GM06990 (cell line): Measurements from ENCODE around the gene UBE2D1.

Experiments used
- DNase-seq: peaks from one replicate; pipeline ENCODE4 v3.0.0-alpha.2; 2011; ENCODE audit not compliant: insufficient read length; ENCODE audit errors: extremely low read depth
- H3K27me3 ChIP-seq: replicated peaks from 2 replicates; pipeline ENCODE4 v1.6.0; 2011; ENCODE audit warnings: low read length; ENCODE audit not compliant: control insufficient read depth, insufficient read depth
- H3K36me3 ChIP-seq: 2 replicates; pipeline ENCODE4 v1.5.1; 2011; ENCODE audit warnings: low read length; ENCODE audit not compliant: control insufficient read depth, insufficient read depth
- H3K4me3 ChIP-seq: replicated peaks from 2 replicates; pipeline ENCODE4 v1.5.1; 2011; ENCODE audit warnings: low read depth, mild to moderate bottlenecking, control low read depth, low read length
- TF ChIP-seq, protein P1 (sequence below): IDR thresholded peaks from 2 replicates; pipeline ENCODE4 v1.5.1; 2011; ENCODE audit warnings: low read length, control low read depth, mild to moderate bottlenecking, inconsistent platforms; ENCODE audit not compliant: insufficient read depth, poor library complexity, severe bottlenecking

Gene UBE2D1

DNA sequence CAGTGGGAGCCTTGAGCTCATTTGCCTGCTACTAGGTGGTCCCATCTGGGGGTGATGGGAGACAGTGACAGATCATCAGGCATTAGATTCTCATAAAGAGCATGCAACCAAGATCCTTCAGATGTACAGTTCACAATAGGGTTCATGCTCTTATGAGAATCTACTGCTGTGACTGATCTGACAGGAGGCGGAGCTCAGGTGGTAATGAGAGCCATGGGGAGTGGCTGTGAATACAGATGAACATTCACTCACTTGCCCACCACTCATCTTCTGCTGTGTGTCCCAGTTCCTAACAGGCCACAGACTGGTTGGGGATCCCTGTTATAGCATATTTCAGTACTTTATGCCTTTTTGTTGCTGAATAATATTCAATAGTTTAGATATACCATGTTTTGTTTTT, 6.6 kb upstream of the UBE2D1 start:
- TF ChIP-seq, protein P1, sequence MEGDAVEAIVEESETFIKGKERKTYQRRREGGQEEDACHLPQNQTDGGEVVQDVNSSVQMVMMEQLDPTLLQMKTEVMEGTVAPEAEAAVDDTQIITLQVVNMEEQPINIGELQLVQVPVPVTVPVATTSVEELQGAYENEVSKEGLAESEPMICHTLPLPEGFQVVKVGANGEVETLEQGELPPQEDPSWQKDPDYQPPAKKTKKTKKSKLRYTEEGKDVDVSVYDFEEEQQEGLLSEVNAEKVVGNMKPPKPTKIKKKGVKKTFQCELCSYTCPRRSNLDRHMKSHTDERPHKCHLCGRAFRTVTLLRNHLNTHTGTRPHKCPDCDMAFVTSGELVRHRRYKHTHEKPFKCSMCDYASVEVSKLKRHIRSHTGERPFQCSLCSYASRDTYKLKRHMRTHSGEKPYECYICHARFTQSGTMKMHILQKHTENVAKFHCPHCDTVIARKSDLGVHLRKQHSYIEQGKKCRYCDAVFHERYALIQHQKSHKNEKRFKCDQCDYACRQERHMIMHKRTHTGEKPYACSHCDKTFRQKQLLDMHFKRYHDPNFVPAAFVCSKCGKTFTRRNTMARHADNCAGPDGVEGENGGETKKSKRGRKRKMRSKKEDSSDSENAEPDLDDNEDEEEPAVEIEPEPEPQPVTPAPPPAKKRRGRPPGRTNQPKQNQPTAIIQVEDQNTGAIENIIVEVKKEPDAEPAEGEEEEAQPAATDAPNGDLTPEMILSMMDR, result no peak
- DNase-seq, result no peak
- Histone ChIP-seq H3K4me3 (no peak overlapping the region), H3K36me3 (no peaks in the 10 kb centered on the region), H3K27me3 (no peaks in the 10 kb centered on the region)

DNA sequence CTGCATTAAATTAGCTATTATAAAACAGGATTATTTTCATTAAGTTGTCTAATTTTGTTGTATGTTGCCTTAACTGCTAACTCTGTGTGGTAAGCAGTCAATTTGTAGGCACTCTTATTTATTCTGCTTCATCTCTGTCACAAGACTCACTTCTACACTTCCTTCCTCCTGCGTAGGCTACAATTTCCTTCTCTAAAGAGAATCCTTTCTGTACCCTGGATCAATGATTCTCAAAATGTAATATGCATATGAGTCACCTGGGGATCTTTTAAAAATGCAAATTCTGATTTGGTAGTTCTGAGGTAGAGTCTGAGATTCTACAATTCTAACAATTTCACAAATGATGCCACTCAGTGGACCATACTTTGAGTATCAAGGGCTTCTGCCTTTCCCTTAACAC, 4.4 kb upstream of the UBE2D1 start:
- Histone ChIP-seq H3K4me3 (no peak overlapping the region), H3K27me3 (no peaks in the 10 kb centered on the region), H3K36me3 (no peaks in the 10 kb centered on the region)
- DNase-seq, result no peak
- TF ChIP-seq, protein P1, result no peak

DNA sequence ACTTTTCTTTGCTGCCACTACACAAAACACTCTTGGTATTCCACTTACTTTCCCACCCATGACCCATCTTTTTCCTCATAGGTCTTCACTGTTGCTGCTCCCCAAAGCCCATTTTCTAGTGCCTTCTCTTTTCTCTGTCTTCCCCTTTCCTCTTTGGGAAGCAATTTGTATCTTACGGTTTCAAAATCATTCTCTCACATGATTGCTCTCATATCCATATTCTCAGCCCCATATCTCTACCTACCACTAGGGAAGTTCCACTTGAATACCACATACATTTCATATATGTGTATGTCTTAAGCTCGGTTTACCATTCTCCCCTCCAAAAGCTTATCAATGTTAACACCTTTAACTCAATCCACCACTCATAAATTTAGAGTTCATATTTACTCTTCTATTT, 3.2 kb upstream of the UBE2D1 start:
- no peak for DNase-seq
- TF ChIP-seq, protein P1, result no peak
- Histone ChIP-seq H3K36me3 (no peaks in the 10 kb centered on the region), H3K4me3 (no peak overlapping the region), H3K27me3 (no peaks in the 10 kb centered on the region)

DNA sequence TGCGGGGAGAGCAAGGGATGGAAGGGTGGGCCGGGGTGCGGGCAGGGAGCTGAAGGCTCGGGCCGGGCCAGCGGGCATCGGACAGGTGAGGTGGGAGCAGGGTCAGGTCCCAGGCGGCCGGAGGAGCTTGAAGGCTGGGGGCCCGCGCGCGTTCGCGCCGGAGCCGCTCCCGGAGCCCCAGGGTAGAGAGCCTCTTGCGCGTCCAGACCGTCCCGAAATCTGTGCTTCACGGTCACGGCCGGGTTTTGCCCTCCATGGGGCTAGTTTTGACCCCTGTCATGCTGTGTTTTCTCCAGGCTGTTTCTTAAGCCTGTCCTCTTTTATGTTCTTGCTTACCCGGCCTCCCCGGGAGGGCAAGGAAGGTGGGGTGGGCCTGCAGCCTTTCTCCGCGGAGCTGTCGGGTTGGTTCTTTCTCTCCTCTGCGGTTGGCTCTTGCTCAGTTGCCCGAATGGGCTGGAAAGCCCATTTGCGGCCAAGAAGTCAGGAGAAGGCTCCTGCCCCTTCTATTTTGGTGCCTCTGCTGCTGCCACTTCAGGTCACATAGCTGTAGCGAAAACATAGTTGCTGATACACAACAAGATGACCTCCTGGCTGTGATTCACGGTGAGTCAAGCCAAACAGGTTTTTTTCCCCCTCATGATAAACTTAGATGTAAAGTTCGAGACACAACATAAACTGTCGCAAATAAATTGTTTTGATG, 650 bp downstream of the UBE2D1 start:
- peak; percentile 58 for DNase-seq
- Histone ChIP-seq H3K36me3 (no peaks in the 10 kb centered on the region), H3K27me3 (no peaks in the 10 kb centered on the region), H3K4me3 (peak overlapping the region; percentile 90)
- TF ChIP-seq, protein P1, result no peak

DNA sequence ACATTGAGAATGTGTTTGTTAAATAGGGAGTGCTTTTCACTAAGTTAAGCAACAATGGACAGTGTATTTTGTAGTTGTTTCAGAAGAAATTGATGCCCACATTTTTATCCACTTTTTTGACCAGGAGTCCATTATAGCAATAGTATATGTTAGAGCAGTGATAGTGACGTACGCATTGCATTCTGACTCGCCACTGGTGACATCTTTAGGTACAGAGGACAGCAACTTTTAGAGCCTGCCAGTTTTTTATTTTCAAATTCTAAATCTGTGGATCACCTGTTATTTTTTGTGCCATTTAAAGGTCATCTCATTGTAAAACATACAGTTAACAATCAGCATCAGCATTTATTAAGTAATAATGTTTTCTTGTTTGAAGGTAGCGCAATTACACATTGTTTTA, 1.4 kb downstream of the UBE2D1 start:
- H3K36me3 ChIP-seq, result no peaks in the 10 kb centered on the region
- TF ChIP-seq, protein P1, result no peak
- no peaks in the 10 kb centered on the region for H3K27me3 ChIP-seq
- DNase-seq, result no peak
- H3K4me3 ChIP-seq, result peak overlapping the region; percentile 90

DNA sequence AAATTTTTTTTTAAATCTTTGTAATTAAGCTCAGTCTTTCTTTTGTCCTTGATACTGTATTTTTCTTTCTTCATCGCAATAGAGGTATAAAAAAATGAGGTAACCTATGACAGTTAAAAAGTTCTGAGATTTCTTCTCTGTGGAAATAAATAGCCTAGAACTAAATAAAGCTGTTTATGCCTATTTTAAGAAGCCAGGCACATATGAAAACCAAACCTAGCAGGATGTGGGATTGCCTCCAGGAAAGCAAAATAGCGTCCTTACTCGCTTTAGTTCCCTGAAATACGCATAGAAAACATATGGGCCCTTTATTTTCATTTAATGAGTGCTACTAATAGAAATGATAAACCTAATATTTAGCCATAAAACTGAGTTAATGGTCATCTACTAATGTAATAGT, 6.6 kb downstream of the UBE2D1 start:
- no peaks in the 10 kb centered on the region for H3K36me3 ChIP-seq
- no peak for DNase-seq
- TF ChIP-seq, protein P1, result no peak

More for the DNA sequence above, 6.6 kb downstream of the UBE2D1 start:
- no peaks in the 10 kb centered on the region for H3K27me3 ChIP-seq
- H3K4me3 ChIP-seq, result no peak overlapping the region
